Measurements from ENCODE around the gene RPS21.

DNA sequence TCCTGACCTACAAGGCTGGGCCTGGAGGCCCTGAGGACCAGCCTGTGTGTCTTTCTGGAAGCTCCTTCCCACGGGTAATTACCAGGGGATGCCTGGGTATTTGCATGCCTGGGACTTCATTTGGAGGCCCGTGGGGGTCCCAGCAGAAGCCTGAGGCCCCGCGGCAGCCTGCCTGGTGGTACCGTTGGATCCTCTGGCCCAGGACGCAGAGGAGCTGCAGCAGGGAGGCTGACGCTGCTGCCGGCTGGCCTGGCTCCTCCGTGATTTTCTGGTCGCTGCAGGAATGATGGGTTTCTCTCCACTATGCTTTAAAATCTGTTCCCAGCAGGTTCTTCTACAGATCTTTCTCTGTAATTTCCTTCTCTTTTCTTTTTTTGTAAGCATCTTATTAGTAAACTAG lies 13.6 kb downstream of the RPS21 start:
- TF ChIP-seq EZH2phosphoT487 (IDR thresholded peaks at IDR 0.05) (no peak), CTCF (IDR thresholded peaks at IDR 0.05) (no peak)
